SK-N-SH (cell line): ENCODE measurements around the gene ZDHHC14. TPM values are rescaled to one million over a fixed set of nuclear protein-coding genes. Genes with fewer than 3 reads are reported as not detected.
A peak's percentile ranks its signal among the peaks of the same experiment; 100 is the strongest.

Source experiments
- CTCF ChIA-PET: fragments of 300-600, 350-600 bp; formaldehyde crosslinking; extraction: SDS; loops from one replicate; lab custom pipeline; 2021; lab: Yijun Ruan, JAX
- POLR2A ChIA-PET: fragments of 350-600 bp; sonication (Branson Sonifier 250); formaldehyde crosslinking; extraction: SDS; loops from one replicate; lab custom pipeline; 2020; ENCODE audit warnings: antibody characterized with exemption, inconsistent platforms; lab: Yijun Ruan, JAX
- DNase-seq: peaks from one replicate; pipeline ENCODE4 v3.0.0; 2012
- H2AFZ ChIP-seq: fragments of 200-600 bp; sonication (generic); 2 replicates; pipeline ENCODE4 v1.8.1; 2016; ENCODE audit warnings: antibody characterized with exemption, mild to moderate bottlenecking, low read depth
- H3F3A ChIP-seq: fragments of 200-600 bp; sonication (generic); replicated peaks from 2 replicates; pipeline ENCODE3; 2016; ENCODE audit warnings: antibody characterized with exemption, mild to moderate bottlenecking; ENCODE audit not compliant: insufficient read depth
- H3K27ac ChIP-seq, 2 experiments: fragments of 200-500 bp in 1 of 2; fragments of 200-600 bp in 1 of 2; sonication (Bioruptor generic) in 1 of 2; sonication (generic), shearing (Covaris generic) in 1 of 2; 2 replicates each; pipeline versions ENCODE4 v1.5.1 to v1.6.1; 2014 to 2016; ENCODE audit warnings: low read depth in 2 of 2, inconsistent platforms in 1 of 2, low read length in 1 of 2, mild to moderate bottlenecking in 1 of 2, mixed read lengths in 1 of 2
- H3K27me3 ChIP-seq: fragments of 200-600 bp; sonication (generic), shearing (Covaris generic); 2 replicates; pipeline ENCODE4 v1.6.1; 2016; ENCODE audit warnings: mixed run types; ENCODE audit not compliant: insufficient read depth
- H3K36me3 ChIP-seq, 2 experiments: fragments of 200-500 bp in 1 of 2; fragments of 200-600 bp in 1 of 2; sonication (Bioruptor generic) in 1 of 2; sonication (generic) in 1 of 2; replicated peaks in 1 of 2; 2 replicates each; pipeline versions ENCODE3 to v1.5.1; 2014 to 2016; ENCODE audit warnings: low read length in 1 of 2, mild to moderate bottlenecking in 1 of 2; ENCODE audit not compliant: insufficient read depth in 2 of 2, control insufficient read depth in 1 of 2
- H3K4me1 ChIP-seq, 2 experiments: fragments of 200-500 bp in 1 of 2; fragments of 200-600 bp in 1 of 2; sonication (Bioruptor generic) in 1 of 2; sonication (generic), shearing (Covaris generic) in 1 of 2; 2 replicates each; pipeline versions ENCODE4 v1.5.1 to v1.6.1; 2014 to 2016; ENCODE audit warnings: low read depth in 1 of 2, low read length in 1 of 2, mixed run types in 1 of 2; ENCODE audit not compliant: insufficient read depth in 2 of 2, control insufficient read depth in 1 of 2
- H3K4me2 ChIP-seq: fragments of 200-600 bp; sonication (generic), shearing (Covaris generic); 2 replicates; pipeline ENCODE4 v1.6.1; 2017; ENCODE audit warnings: mixed run types
- H3K4me3 ChIP-seq, 2 experiments: fragments of 200-500 bp in 1 of 2; fragments of 200-600 bp in 1 of 2; sonication (Bioruptor generic) in 1 of 2; sonication (generic), shearing (Covaris generic) in 1 of 2; 2 replicates each; pipeline versions ENCODE4 v1.5.1 to v1.8.1; 2014 to 2016; ENCODE audit warnings: low read depth in 2 of 2, inconsistent platforms in 1 of 2, low read length in 1 of 2, mild to moderate bottlenecking in 1 of 2, mixed read lengths in 1 of 2, moderate library complexity in 1 of 2
- H3K79me2 ChIP-seq: fragments of 200-600 bp; sonication (generic); 2 replicates; pipeline ENCODE4 v1.8.1; 2017; ENCODE audit warnings: mild to moderate bottlenecking; ENCODE audit not compliant: insufficient read depth
- H3K9ac ChIP-seq: fragments of 200-600 bp; sonication (generic); 2 replicates; pipeline ENCODE4 v1.6.1; 2017; ENCODE audit warnings: mixed run types
- H3K9me2 ChIP-seq: fragments of 200-600 bp; sonication (generic); 2 replicates; pipeline ENCODE4 v1.6.1; 2017; ENCODE audit warnings: mixed run types
- H3K9me3 ChIP-seq: fragments of 200-600 bp; sonication (generic); 2 replicates; pipeline ENCODE4 v1.6.1; 2017; ENCODE audit warnings: mixed run types, mild to moderate bottlenecking, moderate library complexity
- H4K20me1 ChIP-seq: fragments of 200-600 bp; sonication (generic); 2 replicates; pipeline ENCODE4 v1.6.1; 2017; ENCODE audit warnings: mild to moderate bottlenecking, mixed run types; ENCODE audit not compliant: insufficient read depth
- CHD2 ChIP-seq: fragments of 150-350 bp; IDR thresholded peaks from 2 replicates; pipeline ENCODE4 v1.6.1; 2018; ENCODE audit warnings: low read length; ENCODE audit not compliant: partially characterized antibody
- ELF1 ChIP-seq: IDR thresholded peaks from 2 replicates; pipeline ENCODE4 v1.4.0; 2012
- EZH2phosphoT487 ChIP-seq: fragments of 200-600 bp; sonication (generic); IDR thresholded peaks from 2 replicates; pipeline ENCODE4 v1.6.1; 2017; ENCODE audit warnings: low read depth, mixed run types, mild to moderate bottlenecking, antibody characterized with exemption, moderate library complexity, borderline replicate concordance
- NRF1 ChIP-seq: IDR thresholded peaks from 2 replicates; pipeline ENCODE4 v1.6.1; 2012; ENCODE audit warnings: low read depth, mild to moderate bottlenecking, low read length
- PBX3 ChIP-seq: IDR thresholded peaks from 2 replicates; pipeline ENCODE4; 2012
- POLR2AphosphoS5 ChIP-seq: IDR thresholded peaks from 2 replicates; pipeline ENCODE4 v1.6.1; 2012; ENCODE audit warnings: low read depth, low read length
- RAD21 ChIP-seq: IDR thresholded peaks from 2 replicates; pipeline ENCODE4 v1.6.1; 2012; ENCODE audit warnings: mild to moderate bottlenecking, low read length
- RXRA ChIP-seq: IDR thresholded peaks from 2 replicates; pipeline ENCODE4 v1.4.0; 2012; ENCODE audit warnings: low read depth, mild to moderate bottlenecking, borderline replicate concordance
- SIN3A ChIP-seq: IDR thresholded peaks from 2 replicates; pipeline ENCODE4 v1.6.1; 2012; ENCODE audit warnings: low read depth, mild to moderate bottlenecking, low read length, moderate library complexity, borderline replicate concordance
- TCF12 ChIP-seq: IDR thresholded peaks from 2 replicates; pipeline ENCODE4 v1.4.0; 2012
- WGBS: methylation state at CpG from one replicate; pipeline ENCODE4 v1.1.6; 2017; ENCODE audit warnings: low lambda C conversion rate; 5-methylcytosine and 5-hydroxymethylcytosine counted together
- polyA plus RNA-seq, 3 experiments: library from polyadenylated mRNA; depleted of rRNA; stranded (reverse); fragments of >200 nt; gene quantifications; 2 replicates each; pipeline ENCODE4 v1.2.3, GENCODE V29; 2012

Gene ZDHHC14
- polyA plus RNA-seq, 1 of the 3 experiments (the other 2 are of a cell fraction), result 5.4 TPM

GRCh38 chr6:157346373-157346772 lies 34.6 kb upstream of the ZDHHC14 start:
- POLR2A ChIA-PET, result no interaction called here
- Histone ChIP-seq H3K4me2 (no peak overlapping the region), H3K4me1 (no peaks in the 10 kb centered on the region), H3K36me3 (no peaks in the 10 kb centered on the region), H3F3A (no peaks in the 10 kb centered on the region), H3K4me3 (no peak overlapping the region), H3K9me3 (no peaks in the 10 kb centered on the region), H3K27me3 (no peaks in the 10 kb centered on the region; the same call in 1 of the 2 replicates), H3K9me2 (no peaks in the 10 kb centered on the region), H4K20me1 (no peaks in the 10 kb centered on the region), H3K79me2 (no peaks in the 10 kb centered on the region), H3K27ac (no peak overlapping the region), H3K9ac (no peak overlapping the region), H2AFZ (no peak overlapping the region)
- CTCF ChIA-PET, result interaction anchor here (0.8 kb wide), 1 partner anchor 10 kb away, joined by 3 read pairs; no protein-coding TSS in a partner anchor
- WGBS, result 38% methylated on average over 2 of the region's 2 CpGs
- no peak for DNase-seq
- TF ChIP-seq ELF1 (no peak), TCF12 (peak; percentile 71)
- TF ChIP-seq, all 33 proteins: peak for 1

GRCh38 chr6:157358287-157358686 lies 22.7 kb upstream of the ZDHHC14 start:
- H3K9me3 ChIP-seq, result no peaks in the 10 kb centered on the region
- no peak overlapping the region for H3K27ac ChIP-seq
- H3K4me3 ChIP-seq, result no peak overlapping the region
- H3K36me3 ChIP-seq, result no peaks in the 10 kb centered on the region
- no peaks in the 10 kb centered on the region for H3K27me3 ChIP-seq
- POLR2A ChIA-PET, result no interaction called here
- 73% methylated on average over 8 of the region's 8 CpGs for WGBS
- no peaks in the 10 kb centered on the region for H3K79me2 ChIP-seq
- H3K4me1 ChIP-seq, result no peaks in the 10 kb centered on the region
- TF ChIP-seq PBX3 (no peak), POLR2AphosphoS5 (no peak), RXRA (no peak), SIN3A (no peak), EZH2phosphoT487 (no peak), ELF1 (no peak), CHD2 (no peak), TCF12 (no peak)
- DNase-seq, result no peak
- H3K9ac ChIP-seq, result no peak overlapping the region
- no peaks in the 10 kb centered on the region for H3K9me2 ChIP-seq
- CTCF ChIA-PET, result no interaction called here
- H3F3A ChIP-seq, result no peaks in the 10 kb centered on the region
- H3K4me2 ChIP-seq, result no peak overlapping the region
- no peaks in the 10 kb centered on the region for H4K20me1 ChIP-seq
- H2AFZ ChIP-seq, result no peak overlapping the region

GRCh38 chr6:157361886-157362285 lies 19.1 kb upstream of the ZDHHC14 start:
- DNase-seq, result no peak
- Histone ChIP-seq H3K4me1 (no peaks in the 10 kb centered on the region), H3K4me3 (no peak overlapping the region), H3K27me3 (no peaks in the 10 kb centered on the region), H3K9ac (no peak overlapping the region), H2AFZ (no peak overlapping the region), H4K20me1 (no peaks in the 10 kb centered on the region), H3K27ac (no peak overlapping the region), H3K9me2 (no peaks in the 10 kb centered on the region), H3K79me2 (no peaks in the 10 kb centered on the region), H3K4me2 (no peak overlapping the region), H3K9me3 (no peaks in the 10 kb centered on the region), H3F3A (no peaks in the 10 kb centered on the region), H3K36me3 (no peaks in the 10 kb centered on the region)
- 61% methylated on average over 3 of the region's 3 CpGs for WGBS
- ChIA-PET POLR2A (no interaction called here), CTCF (no interaction called here)
- TF ChIP-seq EZH2phosphoT487 (no peak), RAD21 (no peak), NRF1 (no peak), SIN3A (no peak)
